NOMO-1 (cell line): ENCODE results near the gene APBA3.
"Not testable (repeated sequence)": the region's sequence is repeated elsewhere in the genome, so short reads cannot be mapped to it uniquely, and the experiment has no call there.

Experiments
- DNase-seq, 2 experiments: peaks; one replicate each; lab custom pipeline; 2025; ENCODE audit not compliant: unreplicated experiment in 2 of 2; lab: John Stamatoyannopoulos, UW

APBA3 gene

DNA sequence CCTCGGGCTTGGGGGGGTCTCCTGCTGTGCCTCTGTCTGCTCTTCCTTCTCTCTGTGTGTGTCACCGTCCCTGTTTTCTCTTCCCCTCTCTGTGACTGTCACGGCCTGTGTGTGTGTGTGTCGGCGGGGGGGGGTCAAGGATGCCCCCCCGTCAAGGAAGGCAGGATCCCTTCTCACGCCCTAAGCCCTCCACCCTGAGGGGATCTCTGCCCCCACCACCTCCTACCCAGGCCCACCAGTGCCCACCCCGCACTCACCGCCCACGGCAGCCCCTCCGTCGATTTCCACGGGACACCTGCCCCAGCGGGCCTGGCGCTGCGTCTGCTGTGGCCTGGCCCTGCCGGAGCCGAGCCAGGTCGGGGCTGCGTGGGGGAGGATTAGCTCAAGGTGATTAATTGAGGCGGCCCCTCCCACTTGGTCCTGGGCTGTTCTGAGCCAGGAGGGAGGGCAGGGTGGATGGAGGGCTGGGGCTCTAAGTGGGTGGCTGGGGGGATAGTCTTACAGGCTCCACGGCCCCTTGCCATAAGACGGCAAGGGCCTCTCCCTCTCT is 10.5 kb upstream of the APBA3 start, which contains the start of gene RAX2:
Gene RAX2, minus strand, starts transcription at position 323 of the 550 bp plus-strand sequence. CDS start 486 bp downstream, outside the sequence.
- no peak for DNase-seq

DNA sequence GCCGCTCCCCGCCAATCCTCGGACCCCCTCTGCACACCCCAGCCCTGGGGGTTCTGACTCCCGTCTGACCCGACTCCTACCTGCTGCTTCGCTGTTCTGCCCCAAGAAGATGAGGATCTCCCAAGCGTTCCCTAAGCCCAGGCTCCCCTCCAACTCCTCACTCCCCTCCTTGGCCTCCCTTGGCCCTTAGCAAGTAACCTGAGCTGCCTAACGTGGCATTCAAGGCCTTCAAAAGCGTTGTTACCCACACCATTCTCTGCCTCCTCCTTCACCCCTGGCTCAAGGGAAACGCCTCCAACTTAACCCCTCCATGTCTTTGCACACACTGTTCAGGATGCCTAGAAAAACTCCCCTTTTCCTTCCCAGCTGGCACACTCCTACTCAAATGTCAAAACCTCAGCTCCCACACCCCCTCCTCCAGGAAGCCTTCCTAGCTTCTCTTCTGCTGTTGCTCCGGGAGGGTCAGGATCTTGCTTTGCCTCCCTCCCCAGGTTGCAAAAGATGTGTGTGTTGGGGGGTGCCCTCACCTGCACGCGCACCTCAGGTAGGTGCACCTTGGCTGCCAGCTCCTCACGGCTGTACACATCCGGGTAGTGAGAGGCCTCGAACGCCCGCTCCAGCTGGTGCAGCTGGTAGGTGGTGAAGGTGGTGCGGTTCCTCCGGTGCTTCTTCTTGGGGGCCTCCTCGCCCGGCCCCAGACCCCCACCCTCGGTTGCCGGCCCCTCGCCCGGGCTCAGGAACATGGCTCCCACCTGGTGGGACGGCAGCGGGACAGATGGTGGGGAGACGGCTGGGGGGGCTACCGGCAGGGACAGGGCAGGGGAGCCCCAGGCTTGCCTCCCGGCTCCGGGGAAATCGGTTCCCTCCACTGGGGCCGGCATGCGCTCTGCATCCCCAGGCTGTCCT is 9.8 kb upstream of the APBA3 start:
- no peak for DNase-seq

DNA sequence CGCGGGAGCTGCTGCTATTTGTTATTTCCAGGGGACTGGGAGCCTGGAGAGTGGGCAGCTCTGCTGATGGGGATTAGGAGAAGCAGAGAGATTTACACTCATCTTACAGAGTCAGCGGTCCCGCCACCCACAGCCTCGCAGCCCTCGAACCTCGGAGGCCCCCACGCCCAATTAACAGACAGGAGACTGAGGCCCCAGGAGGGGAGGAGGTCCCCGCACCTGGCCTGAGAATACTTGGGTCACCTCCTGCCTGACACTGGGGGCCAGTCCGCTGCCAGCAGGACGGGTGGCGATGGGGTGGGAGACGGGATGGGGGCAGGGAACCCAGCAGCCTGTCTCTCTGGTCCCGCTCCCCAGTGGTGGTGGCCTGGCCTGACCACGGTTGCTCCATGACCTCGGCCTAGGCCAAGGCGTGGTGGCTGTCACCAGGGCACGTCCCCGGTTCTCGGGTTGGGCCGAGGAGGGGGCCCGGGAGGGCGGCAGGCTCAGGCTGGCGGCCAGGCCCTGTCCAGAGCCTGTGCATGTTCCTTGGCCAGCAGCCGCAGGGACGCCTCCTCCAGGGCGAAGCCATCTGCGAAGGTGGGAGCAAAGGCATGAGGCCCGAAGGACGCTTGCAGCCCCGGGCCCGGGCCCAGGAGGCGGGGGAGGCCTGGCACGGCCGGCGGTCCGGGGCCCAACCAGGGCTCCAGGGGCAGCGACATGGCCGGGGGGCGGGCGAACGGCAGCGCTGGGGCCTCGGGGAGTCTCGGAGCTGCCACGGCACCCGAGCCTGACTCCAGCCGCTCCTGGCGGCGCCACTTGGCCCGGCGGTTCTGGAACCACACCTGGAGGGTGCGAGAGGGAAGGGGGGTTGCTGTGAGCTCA is 8.9 kb upstream of the APBA3 start:
- DNase-seq = no peak

DNA sequence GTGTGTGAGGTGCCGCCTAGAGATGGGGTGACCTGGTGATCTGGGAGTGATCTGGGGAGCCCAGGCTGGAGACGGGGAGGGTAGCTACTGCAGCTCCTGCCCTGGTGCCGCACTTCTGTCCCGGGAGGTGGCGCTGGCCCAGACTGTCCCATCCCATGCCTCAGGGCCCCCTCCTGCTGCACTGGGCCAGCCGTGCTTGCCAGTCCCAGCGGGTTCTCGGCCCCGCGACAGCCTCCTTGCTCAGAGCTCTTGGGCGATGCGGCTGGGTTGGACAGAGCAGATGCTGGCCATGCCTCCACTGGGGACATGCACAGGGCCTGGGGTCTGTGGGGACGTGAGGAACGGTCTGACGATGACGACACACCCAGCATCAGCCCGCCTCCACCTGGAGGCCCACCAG is 8.0 kb upstream of the APBA3 start:
- no peak for DNase-seq

DNA sequence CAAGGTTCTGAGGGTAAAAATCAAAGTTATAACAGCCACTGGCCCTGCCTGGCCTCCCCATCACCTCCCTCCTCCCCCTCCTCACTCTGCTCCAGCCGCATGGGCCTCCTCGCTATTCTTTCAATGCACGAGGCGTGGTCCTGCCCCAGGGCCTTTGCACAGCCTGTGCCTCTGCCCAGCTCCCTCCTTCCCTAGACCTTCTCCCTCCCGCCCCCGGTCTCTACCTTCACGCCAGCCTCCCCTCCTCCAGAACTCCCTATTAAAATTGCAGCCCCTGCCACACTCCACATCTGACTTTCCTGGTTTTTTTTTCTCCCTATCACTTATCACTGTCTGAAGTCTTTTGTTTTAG is 7.2 kb upstream of the APBA3 start:
- DNase-seq = no peak

DNA sequence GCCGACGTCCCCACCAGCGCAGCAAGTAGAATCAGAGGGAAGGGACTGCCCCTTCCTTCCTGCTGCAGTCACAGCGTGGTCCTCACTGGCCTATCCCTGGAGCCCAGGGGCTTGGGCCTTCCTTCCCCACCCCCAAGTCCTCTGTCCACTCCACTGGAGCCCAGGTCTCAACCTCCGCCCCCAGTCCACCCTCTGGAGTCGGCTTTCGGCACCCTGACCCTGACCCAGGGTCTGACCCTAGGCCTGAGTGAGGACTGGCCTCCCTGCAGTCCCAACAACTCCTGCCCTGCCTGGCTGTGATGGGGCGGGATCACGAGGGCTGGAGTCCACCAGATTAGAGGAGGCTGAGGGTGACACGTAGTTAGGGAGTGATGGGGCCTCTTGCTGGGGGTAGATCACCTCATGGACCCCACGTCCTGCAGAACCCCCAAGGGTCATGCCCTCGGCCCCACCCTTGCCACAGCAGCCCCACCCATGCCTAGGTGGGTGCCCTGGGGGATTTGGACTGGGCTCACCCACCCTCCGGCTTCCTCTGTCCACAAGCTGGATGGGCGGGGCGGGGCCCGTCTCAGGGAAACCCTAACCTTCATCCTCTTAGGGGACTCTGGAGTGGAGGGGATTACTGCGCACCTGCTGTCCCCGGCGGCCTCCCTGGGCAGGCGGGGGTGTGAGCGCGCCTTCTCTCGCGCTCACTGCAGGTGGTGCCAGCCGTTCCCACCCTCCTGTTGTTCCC is 6.7 kb upstream of the APBA3 start:
- no peak for DNase-seq

DNA sequence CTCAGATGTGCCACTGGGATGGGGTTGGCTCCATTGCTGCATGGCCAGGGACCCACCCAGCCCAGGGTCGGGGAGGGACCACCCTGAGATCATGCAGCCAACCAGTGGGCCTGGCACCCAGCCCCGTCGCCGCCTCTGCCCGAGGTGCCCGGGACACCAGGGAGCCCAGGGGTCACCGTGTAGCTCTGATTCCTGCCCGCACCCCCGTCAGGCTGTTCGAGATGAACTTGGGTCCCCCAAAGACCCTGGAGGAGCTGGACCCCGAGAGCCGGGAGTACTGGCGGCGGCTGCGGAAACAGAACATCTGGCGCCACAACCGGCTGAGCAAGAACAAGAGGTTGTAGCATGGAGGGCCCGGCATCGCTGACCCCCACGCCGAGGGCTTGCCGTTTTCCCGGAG is 5.6 kb upstream of the APBA3 start:
- DNase-seq = no peak

DNA sequence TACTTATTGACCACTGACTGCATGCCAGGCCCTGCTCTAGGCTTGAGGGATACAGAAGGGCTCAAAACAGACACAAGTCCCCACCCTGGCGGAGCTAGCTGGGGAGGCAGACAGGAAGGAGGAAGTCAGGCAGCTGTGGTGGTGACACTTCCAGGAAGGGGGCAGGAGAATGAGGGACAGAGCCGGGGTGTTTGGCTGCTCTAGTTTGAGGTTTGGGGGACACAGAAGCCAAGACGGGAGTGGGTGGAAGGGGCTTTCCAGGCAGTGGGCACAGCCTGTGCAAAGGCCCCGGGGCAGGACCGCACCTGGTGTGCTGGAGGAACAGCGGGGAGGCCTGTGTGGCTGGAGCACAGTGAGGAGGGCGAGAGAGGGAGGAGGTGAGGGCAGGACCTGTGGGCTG is 5.0 kb upstream of the APBA3 start:
- no peak for DNase-seq

DNA sequence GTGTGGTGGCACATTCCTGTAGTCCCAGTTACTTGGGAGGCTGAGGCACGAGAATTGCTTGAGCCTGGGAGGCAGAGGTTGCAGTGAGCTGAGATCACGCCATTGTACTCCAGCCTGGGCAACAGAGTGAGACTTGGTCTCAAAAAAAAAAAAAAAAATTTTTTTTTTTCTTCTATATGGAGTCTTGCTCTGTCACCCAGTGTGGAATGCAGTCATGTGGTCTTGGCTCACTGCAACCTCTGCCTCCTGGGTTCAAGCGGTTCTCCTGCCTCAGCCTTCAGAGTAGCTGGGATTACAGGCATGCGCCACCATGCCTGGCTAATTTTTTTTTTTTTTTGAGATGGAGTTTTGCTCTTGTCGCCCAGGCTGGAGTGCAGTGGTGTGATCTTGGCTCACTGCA is 4.3 kb upstream of the APBA3 start:
- DNase-seq = not testable (repeated sequence)

DNA sequence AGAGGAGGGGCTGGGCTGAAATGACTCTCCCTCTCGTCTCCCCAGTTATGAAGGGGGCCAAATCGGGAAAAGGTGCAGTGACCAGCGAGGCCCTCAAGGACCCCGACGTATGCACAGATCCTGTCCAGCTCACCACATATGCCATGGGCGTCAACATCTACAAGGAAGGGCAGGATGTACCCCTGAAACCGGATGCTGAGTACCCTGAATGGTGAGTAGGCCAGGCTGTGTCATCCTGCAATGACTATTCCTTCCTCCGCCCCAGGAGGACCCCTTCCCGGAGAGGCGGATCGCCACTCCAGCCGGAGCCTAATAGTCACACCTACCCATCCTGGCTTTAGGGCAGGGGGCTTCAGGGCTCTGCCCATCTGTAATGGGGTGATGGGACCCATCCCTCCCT is 3.6 kb upstream of the APBA3 start:
- DNase-seq = no peak

DNA sequence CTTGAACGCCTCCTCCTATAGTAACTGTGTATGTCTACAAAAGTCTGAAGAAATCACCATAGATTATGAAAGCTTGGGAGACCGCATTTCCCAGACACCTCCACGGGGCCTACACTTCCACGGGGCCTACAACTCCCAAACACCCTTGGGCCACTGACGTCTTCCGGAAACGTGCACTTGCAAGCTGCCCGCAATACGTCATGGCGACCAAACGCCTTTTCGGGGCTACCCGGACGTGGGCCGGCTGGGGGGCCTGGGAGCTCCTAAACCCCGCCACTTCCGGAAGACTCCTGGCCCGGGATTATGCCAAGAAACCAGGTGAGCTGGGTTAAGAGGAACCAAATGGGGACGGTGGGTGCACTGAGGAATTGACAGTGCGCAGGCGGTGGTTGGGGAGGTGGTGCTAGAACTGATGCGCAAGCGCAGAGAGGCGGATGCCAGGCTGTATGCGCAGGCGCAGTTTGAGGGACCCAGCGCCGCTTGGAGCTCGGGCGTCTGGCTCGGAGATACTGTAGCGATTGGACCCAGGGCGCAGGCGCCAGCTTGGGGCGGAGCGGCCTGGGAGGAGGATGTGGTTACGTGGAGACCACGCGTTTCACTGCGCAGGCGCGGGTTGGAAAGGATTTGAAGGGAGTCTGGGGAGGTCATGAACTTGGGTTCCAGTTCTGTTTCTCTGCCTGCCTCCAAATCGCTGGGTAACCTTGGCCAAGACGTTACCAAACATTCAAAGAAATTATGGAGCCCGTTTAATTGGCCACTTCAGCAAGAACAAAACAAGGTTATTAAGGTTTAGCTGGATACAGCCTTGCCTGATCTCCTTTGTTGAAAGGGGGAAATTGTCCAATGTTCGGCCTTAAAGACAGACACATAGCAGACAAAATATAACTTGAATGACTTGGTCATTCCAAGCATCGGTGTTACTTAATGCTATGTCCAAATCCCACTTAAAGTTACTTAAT is 1.3 kb upstream of the APBA3 start, which contains the start of gene MRPL54:
Gene MRPL54, plus strand, starts transcription at position 182 of the 959 bp plus-strand sequence. Its CDS starts 19 bp downstream, at position 201.
- DNase-seq = peak; percentile 98 to 99

DNA sequence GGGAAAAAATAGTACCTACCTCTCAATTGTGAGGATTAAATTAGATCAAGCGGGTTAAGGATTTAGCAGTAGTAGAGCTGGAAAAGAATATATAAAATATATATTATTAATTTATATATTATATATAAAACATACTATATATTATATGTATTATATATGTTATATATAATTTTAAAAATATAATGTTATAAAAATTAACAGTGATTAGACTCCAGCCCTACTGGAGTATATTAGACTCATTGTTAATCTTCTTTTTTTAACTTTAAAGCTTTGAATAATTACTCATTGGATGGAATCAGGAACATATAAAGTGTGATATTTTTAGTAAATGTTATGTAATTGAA is 610 bp upstream of the APBA3 start:
- no peak for DNase-seq

DNA sequence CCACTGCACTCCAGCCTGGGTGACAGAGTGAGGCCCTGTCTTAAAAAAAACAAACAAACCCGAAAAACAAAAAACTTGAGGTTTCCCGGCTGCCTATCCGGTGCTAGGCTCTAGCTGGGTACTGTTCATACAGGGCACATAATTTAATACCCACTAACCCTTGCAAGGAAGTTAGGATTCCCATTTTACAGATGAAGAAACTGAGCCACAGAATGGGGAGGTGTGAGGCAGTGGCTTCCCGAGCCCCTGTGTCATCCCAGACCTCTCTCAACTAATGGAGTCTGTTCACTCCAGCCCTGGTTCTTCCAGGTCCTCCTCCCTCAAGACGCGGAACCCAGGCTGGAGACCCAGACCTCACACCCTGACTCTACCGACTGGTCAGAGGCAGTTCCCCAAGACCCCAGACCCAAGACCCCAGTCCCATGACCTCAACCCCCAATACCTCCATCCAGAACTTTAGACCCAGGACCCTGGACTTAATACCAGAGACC is 576 bp downstream of the APBA3 start:
- DNase-seq = no peak

DNA sequence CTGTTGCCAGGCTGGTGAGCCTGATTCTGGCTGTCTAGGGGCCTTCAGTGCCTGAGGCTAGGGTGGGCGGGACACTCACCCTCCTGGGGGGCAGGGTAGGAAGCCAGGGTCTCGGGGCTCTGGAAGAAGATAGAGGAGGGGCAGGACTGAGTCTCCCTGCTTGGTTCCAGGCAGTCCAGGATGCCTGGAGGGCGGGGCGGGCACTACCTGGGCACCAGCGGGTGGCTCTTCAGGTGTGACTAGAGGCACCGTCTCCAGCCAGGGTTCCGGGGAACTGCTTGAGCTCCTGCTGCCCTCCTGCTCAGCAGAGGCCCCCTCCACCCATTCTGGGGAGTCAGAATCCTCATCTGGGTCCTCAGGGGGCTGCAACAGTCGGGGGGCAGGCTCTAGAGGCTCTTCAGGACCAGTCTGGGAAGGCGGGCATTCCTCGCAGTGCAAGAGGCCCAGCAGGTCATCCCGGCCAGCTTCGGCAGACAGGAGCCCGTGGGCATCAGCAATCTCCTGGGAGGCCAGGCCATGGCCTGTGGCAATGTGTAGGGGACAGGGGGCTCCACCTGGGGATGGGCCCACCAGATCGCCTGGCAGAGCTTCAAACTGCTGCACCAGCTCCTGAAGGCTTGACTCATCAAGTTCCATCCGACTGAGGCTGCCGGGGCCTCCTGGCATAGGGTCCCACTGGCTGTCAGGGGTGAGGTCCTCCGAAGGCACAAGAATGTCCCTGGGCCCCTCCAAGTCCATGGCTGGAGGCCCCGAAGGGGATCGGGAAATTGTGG is 1.8 kb downstream of the APBA3 start:
- DNase-seq = no peak

DNA sequence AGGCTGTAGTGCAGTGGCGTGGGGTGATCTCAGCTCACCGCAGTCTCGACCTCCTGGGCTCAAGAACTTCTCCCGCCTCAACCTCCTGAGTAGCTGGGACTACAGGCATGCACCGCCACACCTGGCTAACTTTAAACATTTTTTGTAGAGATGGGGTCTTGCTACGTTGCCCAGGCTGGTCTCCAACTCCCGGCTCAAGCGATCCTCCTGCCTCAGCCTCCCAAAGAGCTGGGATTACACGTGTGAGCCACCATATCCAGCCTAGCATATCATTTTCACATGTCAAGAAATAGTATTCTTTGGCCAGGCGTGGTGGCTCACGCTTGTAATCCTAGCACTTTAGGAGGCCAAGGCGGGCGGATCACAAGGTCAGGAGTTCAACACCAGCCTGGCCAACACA is 3.2 kb downstream of the APBA3 start:
- DNase-seq = not testable (repeated sequence)

DNA sequence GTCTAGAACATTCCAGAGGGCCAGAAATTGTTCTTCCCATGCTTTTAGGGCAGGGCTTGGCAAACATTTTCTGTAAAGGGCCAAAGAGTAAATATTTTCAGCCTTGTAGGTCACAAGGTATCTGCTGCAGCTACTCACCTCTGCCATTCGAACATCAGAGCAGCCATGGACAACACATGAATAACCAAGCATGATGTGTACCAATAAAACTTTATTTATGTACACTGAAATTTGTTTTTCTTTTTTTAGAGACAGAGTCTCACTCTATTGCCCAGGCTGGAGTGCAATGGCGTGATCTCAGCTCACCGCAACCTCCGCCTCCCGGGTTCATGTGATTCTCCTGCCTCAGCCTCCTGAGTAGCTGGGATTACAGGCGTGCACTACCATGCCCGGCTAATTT is 3.8 kb downstream of the APBA3 start:
- not testable (repeated sequence) for DNase-seq

DNA sequence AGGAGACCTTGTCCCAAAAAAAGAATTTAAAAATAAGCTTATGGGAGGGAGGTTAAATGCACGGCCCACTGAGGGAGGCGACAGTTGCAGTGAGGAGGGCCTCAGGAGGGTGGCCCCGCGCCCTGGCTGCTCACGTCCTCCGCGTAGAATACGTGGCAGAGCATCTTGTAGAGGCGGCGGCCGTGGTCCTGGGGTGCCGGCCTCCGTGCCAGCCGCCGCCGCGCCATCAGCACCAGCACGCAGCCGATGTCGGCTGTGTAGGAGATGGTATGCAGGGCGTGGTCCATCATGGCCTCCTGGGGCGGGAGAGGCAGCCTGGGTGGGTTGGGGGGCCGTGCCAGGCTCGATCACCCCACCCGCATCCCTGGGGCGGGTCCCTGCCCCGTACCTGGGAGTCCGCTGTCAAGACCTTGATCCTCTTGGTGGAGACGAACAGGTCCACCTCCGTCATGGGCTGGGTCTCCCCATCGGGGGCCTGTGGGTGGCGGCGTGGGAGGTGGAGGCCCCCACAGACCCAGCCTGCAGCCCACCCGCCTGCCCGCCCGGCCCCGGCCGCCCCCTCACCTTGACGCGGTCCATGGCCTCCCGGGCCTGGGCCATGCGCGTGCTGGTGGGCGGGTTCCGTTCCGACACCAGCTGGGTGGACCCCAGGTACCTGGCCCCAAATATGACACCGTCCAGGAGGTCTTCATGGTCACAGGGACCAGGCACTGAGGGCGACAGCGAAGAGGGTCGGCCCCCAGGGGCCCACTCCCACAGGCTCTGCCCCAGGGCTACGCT is 7.7 kb downstream of the APBA3 start:
- DNase-seq = no peak

DNA sequence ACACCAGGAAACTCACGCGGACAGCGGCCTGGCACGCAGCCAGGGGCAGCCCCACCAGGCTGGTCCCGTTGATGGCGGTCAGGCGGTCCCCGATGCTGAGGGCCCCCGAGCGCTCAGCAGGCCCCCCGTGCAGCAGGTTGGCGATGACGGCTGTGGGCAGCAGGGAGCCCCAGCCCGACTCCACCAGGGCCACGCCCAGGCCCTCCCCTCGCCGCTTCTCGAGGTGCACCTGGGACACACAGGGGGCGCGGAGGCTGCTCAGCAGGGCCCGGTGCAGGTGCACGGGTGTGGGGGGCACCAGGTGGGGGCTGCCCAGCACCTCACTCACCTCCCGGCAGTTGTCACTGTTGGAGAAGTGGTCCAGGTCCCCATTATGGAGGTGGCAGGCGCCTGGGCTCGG is 9.0 kb downstream of the APBA3 start:
- no peak for DNase-seq
